ENCODE data around the gene IL16.
"Not testable (repeated sequence)": the region's sequence is repeated elsewhere in the genome, so short reads cannot be mapped to it uniquely, and the experiment has no call there.

The IL16 gene

GRCh38 chr15:81174792-81175327 is 21.8 kb upstream of the IL16 start:
- no peak for DNase-seq

- DNase-seq, result no peak
Observed at GRCh38 chr15:81175496-81175895, 21.2 kb upstream of the IL16 start.

GRCh38 chr15:81176291-81176893 is 20.3 kb upstream of the IL16 start:
- DNase-seq, result no peak

GRCh38 chr15:81178365-81178764 is 18.3 kb upstream of the IL16 start:
- DNase-seq, result no peak

- DNase-seq, result no peak
Observed at GRCh38 chr15:81181220-81181619, 15.5 kb upstream of the IL16 start.

- DNase-seq, result no peak
Observed at GRCh38 chr15:81182031-81182755, 14.5 kb upstream of the IL16 start.

GRCh38 chr15:81182756-81183438 is 13.8 kb upstream of the IL16 start:
- DNase-seq, result no peak

GRCh38 chr15:81183439-81183775 is 13.3 kb upstream of the IL16 start:
- no peak for DNase-seq

GRCh38 chr15:81184188-81184587 is 12.5 kb upstream of the IL16 start:
- no peak for DNase-seq

GRCh38 chr15:81185631-81186295 is 10.9 kb upstream of the IL16 start:
- DNase-seq, result no peak

GRCh38 chr15:81188354-81188753 is 8.3 kb upstream of the IL16 start:
- no peak for DNase-seq

- no peak for DNase-seq
Observed at GRCh38 chr15:81189583-81190283, 6.9 kb upstream of the IL16 start.

- no peak for DNase-seq
Observed at GRCh38 chr15:81190922-81191507, 5.7 kb upstream of the IL16 start.

- DNase-seq, result no peak
Observed at GRCh38 chr15:81191701-81192100, 5.0 kb upstream of the IL16 start.

GRCh38 chr15:81194723-81195122 is 2.0 kb upstream of the IL16 start:
- DNase-seq, result peak; percentile 17

GRCh38 chr15:81195339-81195864 is 1.3 kb upstream of the IL16 start:
- no peak for DNase-seq

- DNase-seq, result no peak
Observed at GRCh38 chr15:81197255-81197630, 564 bp downstream of the IL16 start.

- no peak for DNase-seq
Observed at GRCh38 chr15:81197688-81198281, 1.1 kb downstream of the IL16 start.

- no peak for DNase-seq
Observed at GRCh38 chr15:81199031-81199779, 2.5 kb downstream of the IL16 start.

- DNase-seq, result no peak
Observed at GRCh38 chr15:81206018-81206417, 9.3 kb downstream of the IL16 start.

- not testable (repeated sequence) for DNase-seq
Observed at GRCh38 chr15:81207987-81208386, 11.3 kb downstream of the IL16 start.
